HG03558 (cell line): ENCODE results near the gene CRTC1.
"Not testable (repeated sequence)": the region's sequence is repeated elsewhere in the genome, so short reads cannot be mapped to it uniquely, and the experiment has no call there.

Experiments
- ATAC-seq: cut with Tn5 transposase; IDR thresholded peaks from one replicate; pipeline ENCODE4 v1.9.1; 2021; ENCODE audit warnings: moderate number of reproducible peaks; ENCODE audit not compliant: unreplicated experiment; ENCODE audit errors: extremely low read depth

The CRTC1 gene

GRCh38 chr19:18723871-18724377, 40.4 kb downstream of the CRTC1 start:
- ATAC-seq, result no peak

- no peak for ATAC-seq
These were observed 42.6 kb downstream of the CRTC1 start for GRCh38 chr19:18725841-18726770.

GRCh38 chr19:18726846-18727245, 43.4 kb downstream of the CRTC1 start:
- ATAC-seq, result no peak

GRCh38 chr19:18727602-18728001, 44.1 kb downstream of the CRTC1 start:
- not testable (repeated sequence) for ATAC-seq

GRCh38 chr19:18729933-18730530, 46.6 kb downstream of the CRTC1 start:
- no peak for ATAC-seq

- ATAC-seq, result no peak
These were observed 47.5 kb downstream of the CRTC1 start for GRCh38 chr19:18730885-18731513.

GRCh38 chr19:18731562-18732008, 48.1 kb downstream of the CRTC1 start:
- ATAC-seq, result no peak

GRCh38 chr19:18733196-18733647, 49.7 kb downstream of the CRTC1 start:
- no peak for ATAC-seq

GRCh38 chr19:18733762-18734332, 50.4 kb downstream of the CRTC1 start:
- ATAC-seq, result not testable (repeated sequence)

- ATAC-seq, result no peak
These were observed 51.8 kb downstream of the CRTC1 start for GRCh38 chr19:18735324-18735723.

GRCh38 chr19:18735752-18736151, 52.3 kb downstream of the CRTC1 start:
- ATAC-seq, result no peak

- no peak for ATAC-seq
These were observed 53.2 kb downstream of the CRTC1 start for GRCh38 chr19:18736415-18737336.

- ATAC-seq, result no peak
These were observed 54.0 kb downstream of the CRTC1 start for GRCh38 chr19:18737337-18737953.

- ATAC-seq, result no peak
These were observed 54.5 kb downstream of the CRTC1 start for GRCh38 chr19:18737954-18738351.

- ATAC-seq, result no peak
These were observed 55.6 kb downstream of the CRTC1 start for GRCh38 chr19:18738961-18739690.

GRCh38 chr19:18741124-18742121, 57.9 kb downstream of the CRTC1 start:
- no peak for ATAC-seq

GRCh38 chr19:18742324-18742723, 58.8 kb downstream of the CRTC1 start:
- ATAC-seq, result no peak
